Epithelial cell of esophagus (primary cell): Measurements from ENCODE around the gene MYO9B.
A peak's percentile ranks its signal among the peaks of the same experiment; 100 is the strongest.
"Not testable (repeated sequence)": the region's sequence is repeated elsewhere in the genome, so short reads cannot be mapped to it uniquely, and the experiment has no call there.

Experiments
- DNase-seq: peaks from one replicate; pipeline ENCODE4 v3.0.0; 2010; ENCODE audit warnings: low read depth
- H3K4me3 ChIP-seq: 2 replicates; pipeline ENCODE4 v1.5.1; 2011; ENCODE audit warnings: mild to moderate bottlenecking, low read length, control low read depth
- TF ChIP-seq, protein P1 (sequence below): IDR thresholded peaks from 2 replicates; pipeline ENCODE4 v1.5.1; 2011; ENCODE audit warnings: low read depth, mild to moderate bottlenecking, low read length, control low read depth, inconsistent platforms; ENCODE audit not compliant: insufficient read depth; ENCODE audit errors: missing control alignments

Gene MYO9B

DNA sequence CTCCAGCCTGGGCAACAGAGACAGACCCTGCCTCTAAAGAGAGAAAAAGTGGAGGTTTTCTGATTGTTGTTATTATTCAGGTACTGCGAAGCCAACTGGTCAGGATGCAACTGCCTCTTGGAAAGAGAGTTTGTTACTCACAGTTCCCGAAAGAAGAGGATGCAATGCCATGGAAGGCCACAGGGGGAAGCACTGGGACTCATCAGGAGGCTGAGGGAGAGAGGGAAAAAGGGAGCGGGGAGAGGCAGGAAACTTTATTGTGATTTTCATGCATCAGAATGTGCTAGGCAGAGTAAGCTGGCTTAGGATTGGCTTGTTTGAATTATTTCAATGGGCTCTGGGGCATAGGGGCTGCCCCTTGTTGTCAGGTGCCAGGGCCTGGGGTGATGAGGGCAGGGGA, 27.6 kb downstream of the MYO9B start:
- TF ChIP-seq, protein P1, sequence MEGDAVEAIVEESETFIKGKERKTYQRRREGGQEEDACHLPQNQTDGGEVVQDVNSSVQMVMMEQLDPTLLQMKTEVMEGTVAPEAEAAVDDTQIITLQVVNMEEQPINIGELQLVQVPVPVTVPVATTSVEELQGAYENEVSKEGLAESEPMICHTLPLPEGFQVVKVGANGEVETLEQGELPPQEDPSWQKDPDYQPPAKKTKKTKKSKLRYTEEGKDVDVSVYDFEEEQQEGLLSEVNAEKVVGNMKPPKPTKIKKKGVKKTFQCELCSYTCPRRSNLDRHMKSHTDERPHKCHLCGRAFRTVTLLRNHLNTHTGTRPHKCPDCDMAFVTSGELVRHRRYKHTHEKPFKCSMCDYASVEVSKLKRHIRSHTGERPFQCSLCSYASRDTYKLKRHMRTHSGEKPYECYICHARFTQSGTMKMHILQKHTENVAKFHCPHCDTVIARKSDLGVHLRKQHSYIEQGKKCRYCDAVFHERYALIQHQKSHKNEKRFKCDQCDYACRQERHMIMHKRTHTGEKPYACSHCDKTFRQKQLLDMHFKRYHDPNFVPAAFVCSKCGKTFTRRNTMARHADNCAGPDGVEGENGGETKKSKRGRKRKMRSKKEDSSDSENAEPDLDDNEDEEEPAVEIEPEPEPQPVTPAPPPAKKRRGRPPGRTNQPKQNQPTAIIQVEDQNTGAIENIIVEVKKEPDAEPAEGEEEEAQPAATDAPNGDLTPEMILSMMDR, result peak; percentile 64
- no peak overlapping the region for H3K4me3 ChIP-seq
- DNase-seq, result peak; percentile 40

DNA sequence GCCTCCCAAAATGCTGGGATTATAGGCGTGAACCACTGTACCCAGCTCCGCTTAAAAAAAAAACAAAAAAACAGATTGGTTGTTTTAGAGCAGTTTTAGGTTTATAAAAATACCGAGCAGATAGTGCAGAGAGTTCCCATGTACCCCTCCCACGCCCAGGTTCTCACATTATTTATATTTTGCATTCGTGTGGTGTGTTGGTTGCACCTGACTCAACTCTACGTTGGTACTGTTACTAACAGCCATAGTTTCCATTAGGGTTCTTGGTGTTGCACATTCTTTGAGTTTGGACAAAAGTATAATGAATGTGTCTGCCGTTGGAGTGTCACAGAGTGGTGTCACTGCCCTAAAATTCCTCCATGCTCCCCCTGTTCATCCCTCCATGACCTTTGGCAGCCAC, 29.1 kb downstream of the MYO9B start:
- H3K4me3 ChIP-seq, result no peak overlapping the region
- TF ChIP-seq, protein P1, result no peak
- DNase-seq, result no peak

DNA sequence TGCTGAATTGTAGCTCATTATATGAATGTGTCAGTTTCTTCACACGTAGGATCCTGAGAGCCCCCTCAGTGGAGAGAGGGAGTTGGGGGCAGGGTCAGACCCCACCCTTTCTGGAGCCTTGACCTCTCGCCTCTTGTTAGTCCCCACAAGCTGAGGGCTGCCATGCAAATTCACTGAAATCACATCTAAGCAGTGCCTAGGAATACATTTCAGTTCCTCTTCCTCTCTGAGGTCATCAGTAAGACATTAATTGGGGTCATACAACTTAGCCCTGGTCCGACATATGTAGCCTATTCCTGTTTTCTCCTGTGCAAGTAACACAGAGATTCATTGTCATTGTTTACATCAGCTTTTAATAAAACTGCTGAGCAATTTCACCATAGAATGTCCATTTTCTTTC, 30.0 kb downstream of the MYO9B start:
- TF ChIP-seq, protein P1, result no peak

DNA sequence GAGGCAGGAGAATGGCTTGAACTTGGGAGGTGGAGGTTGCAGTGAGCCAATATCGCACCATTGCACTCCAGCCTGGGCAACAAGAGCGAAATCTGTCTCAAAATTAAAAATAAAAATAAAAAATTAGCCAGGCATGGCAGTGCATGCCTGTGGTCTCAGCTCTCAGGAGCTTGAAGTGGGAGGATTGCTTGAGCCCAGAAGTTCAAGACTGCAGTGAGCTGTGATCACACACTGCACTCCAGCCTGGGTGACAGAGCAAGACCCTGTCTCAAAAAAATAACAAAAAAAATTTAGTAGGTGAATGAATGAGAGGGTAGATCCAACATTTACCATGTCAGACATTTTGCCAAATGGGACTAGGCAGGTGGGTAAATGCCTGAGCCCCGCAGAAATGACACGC, 31.4 kb downstream of the MYO9B start:
- H3K4me3 ChIP-seq, DNase-seq: not testable (repeated sequence)

More for the DNA sequence above, 30.0 kb downstream of the MYO9B start:
- H3K4me3 ChIP-seq, result no peak overlapping the region
- DNase-seq, result no peak

DNA sequence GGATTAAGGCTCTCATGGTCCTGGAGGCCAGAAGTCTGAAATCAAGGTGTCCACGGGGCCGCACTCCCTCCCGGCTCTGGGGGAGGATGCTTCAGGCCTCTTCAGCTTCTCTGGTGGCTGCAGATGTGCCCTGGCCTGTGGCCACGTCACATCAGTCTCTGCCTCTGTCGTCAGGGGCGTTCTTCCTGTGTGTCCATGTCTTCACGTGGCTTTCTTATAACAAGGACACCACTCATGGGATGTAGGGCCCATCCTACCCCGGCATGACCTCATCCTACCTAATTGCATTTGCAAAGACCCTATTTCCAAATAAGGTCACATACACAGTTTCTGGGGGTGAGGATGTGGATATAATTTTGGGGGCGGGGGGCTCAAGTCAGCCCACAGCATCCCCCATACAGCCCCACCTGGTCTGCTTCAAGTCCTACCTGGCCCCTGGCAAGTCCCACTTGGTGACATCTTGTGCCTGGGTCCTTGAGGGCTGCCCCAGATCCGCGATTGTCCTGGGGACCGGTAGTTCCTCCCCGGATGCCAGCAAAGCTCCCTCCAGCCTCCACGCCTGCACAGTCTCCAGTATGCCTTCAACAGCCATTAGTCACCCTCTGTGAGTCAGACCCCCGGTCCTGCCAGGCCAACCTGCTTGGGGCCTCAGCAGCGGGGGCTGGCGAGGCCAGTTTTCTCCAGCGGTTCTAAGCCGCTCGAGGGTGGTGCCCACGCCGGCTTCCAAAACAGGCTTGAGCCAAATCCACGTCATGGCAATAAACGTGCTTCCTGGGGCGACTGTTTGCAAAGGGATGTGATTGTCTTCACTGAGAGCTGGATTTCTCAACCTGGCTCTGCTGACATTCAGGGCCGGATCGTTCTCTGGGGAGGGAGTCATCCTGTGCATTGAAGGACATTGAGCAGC, 32.2 kb downstream of the MYO9B start:
- TF ChIP-seq, protein P1, result no peak
- H3K4me3 ChIP-seq, result no peak overlapping the region
- peak; percentile 100 for DNase-seq

DNA sequence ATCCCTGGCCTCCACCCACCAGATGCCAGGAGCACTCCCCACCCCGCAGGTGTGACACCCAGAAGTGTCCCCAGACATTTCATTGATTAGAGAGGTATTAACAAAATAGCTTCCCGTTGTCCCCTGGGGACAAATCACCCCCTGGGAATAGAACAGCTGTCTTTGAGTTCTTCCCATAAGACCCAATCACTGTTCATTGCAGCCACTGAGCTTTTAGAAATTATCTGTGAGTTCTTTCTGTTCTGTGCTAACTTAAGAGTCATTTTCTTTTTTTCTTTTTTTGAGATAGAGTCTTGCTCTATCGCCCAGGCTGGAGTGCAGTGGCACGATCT, 32.8 kb downstream of the MYO9B start:
- no peak overlapping the region for H3K4me3 ChIP-seq
- TF ChIP-seq, protein P1, result no peak
- DNase-seq, result no peak

DNA sequence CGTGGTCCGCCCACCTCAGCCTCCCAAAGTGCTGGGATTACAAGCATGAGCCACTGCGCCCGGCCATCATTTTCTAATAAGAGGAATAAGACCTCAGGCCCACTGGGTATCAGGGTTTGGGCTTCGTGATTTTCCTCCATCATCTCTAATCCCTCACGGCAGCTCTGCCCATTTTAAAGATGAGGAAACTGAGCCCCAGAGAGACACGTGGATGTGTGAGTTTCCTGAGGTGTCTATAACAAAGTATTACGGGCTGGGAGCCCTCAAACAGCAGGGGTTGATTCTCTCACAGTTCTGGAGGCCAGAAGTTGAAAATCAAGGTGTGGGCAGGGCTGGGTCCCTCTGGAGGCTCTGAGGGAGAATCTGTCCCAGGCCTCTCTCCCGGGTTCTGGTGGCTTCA, 33.7 kb downstream of the MYO9B start:
- DNase-seq, result no peak
- no peak overlapping the region for H3K4me3 ChIP-seq
- TF ChIP-seq, protein P1, result no peak
